Activated naive CD4-positive, alpha-beta T cell treated with anti-CD3 and anti-CD28 coated beads, Interleukin-2, amount 50 U/mL, for 72 hours (primary cell): ENCODE measurements around the gene HYAL2. TPM values are rescaled to one million over a fixed set of nuclear protein-coding genes. Genes with fewer than 3 reads are reported as not detected.

Source experiments
- ATAC-seq, 2 donors: fragments of 150-1000 bp; cut with Tn5 transposase; 2 replicates each; pipeline ENCODE4 v1.10.0; 2021; ENCODE audit warnings: mild to moderate bottlenecking in 2 of 2, moderate library complexity in 2 of 2
- DNase-seq, 2 donors: peaks; one replicate each; pipeline ENCODE4 v3.0.0; 2021 to 2022; ENCODE audit warnings: low spot score in 2 of 2
- H3K27ac Mint-ChIP-seq, 2 donors: one replicate each; pipeline ENCODE4 v1.8.0; 2022; ENCODE audit warnings: mild to moderate bottlenecking in 2 of 2, mixed read lengths in 2 of 2
- H3K36me3 Mint-ChIP-seq, 2 donors: one replicate each; pipeline ENCODE4 v1.8.0; 2022; ENCODE audit warnings: mixed read lengths in 2 of 2
- H3K9me3 Mint-ChIP-seq, 2 donors: one replicate each; pipeline ENCODE4 v1.8.0; 2022; ENCODE audit warnings: mixed read lengths in 2 of 2
- total RNA-seq, 2 donors: library from RNA; stranded (reverse); gene quantifications; one replicate each; pipeline ENCODE4 v1.2.3, GENCODE V29; 2022

The HYAL2 gene
- total RNA-seq, 2 donors from 2014 or later = 4.2 to 6.1 TPM

DNA sequence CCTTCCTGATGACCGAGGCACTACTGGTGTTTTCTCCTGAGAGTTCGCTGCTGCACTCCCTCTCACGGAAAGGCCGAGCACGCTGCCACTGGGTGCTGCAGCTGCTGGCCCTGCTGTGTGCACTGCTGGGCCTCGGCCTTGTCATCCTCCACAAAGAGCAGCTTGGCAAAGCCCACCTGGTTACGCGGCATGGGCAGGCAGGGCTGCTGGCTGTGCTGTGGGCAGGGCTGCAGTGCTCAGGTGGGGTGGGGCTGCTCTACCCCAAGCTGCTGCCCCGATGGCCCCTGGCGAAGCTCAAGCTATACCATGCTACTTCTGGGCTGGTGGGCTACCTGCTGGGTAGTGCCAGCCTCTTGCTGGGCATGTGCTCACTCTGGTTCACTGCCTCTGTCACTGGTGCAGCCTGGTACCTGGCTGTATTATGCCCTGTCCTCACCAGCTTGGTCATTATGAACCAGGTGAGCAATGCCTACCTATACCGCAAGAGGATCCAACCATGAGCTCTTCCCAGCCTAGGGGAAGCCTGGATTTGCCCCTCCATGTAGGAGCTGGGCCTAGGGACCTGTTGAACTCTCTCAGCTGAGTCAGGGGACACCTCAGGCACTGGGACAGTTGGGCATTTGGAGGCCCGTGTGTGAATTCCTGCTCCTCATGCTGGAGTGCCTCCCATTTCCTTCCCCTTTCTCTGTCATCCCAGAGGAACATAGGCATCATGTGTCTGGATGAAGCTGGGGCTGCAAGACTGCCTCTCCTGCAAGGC lies 30.9 kb upstream of the HYAL2 start:
- DNase-seq (no peak), ATAC-seq (no peak)
- no peaks in the 10 kb centered on the region for H3K9me3 Mint-ChIP-seq
- peak overlapping the region in 1 of 2 donors; percentile 81 for H3K27ac Mint-ChIP-seq
- peaks cover 16 to 25% of the 10 kb centered on the region in 2 donors for H3K36me3 Mint-ChIP-seq

DNA sequence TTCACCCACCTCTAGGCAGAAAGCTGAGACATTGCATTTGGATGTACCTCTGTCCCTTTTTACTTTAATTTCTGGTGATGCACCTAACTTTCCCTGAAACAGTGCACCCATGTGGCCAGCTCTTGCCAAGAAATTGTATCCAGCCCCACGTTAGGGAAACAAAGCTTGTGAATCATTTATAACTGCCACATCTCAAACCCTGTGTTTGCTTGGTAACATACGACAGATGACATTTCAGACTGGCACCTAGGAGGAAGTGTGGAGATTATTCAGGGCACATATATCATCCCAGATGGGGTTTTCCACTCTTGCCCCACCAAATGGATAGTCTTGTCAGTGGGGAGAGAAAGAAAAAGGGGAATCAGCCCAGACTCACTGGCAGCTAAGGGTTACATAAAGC lies 30.2 kb upstream of the HYAL2 start:
- no peak for DNase-seq
- Mint-ChIP-seq H3K9me3 (no peaks in the 10 kb centered on the region), H3K27ac (peak overlapping the region in 1 of 2 donors; percentile 81), H3K36me3 (peaks cover 10 to 19% of the 10 kb centered on the region in 2 donors)
- ATAC-seq = no peak

DNA sequence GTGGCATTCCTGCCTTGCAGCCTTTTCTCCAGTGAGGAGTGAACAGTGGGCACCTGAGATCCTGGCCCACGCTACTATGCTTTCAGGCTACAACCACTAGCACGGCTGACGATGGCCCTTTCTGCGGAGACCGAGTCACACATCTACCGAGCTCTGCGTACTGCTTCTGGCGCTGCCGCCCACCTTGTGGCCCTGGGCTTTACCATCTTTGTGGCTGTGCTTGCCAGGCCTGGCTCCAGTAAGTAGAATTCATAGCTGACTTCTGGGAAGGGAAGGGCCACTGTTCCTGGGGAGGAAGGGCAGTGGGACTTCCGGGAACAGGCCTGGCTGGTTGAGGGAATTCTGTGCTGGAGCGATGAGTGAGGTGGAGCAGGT lies 28.8 kb upstream of the HYAL2 start:
- DNase-seq (no peak), ATAC-seq (peak in 1 of 2 donors; percentile 0)
- Mint-ChIP-seq H3K36me3 (peaks cover 8 to 18% of the 10 kb centered on the region in 2 donors), H3K27ac (peak overlapping the region; percentile 96), H3K9me3 (no peaks in the 10 kb centered on the region)

- DNase-seq (peak; percentile 98 to 100), ATAC-seq (peak; percentile 91 to 92)
- peaks cover 8 to 18% of the 10 kb centered on the region in 2 donors for H3K36me3 Mint-ChIP-seq
- H3K9me3 Mint-ChIP-seq = no peaks in the 10 kb centered on the region
- peak within 1 kb of the TSS; percentile 96 for H3K27ac Mint-ChIP-seq
Measured at GRCh38 chr3:50350527-50351322, 28.2 kb upstream of the HYAL2 start, which contains the start of the genes CYB561D2 and NPRL2. Gene CYB561D2 (plus strand): TSS chr3:50350862. CDS start chr3:50351434, 572 bp downstream. Gene NPRL2 (minus strand): TSS chr3:50350775. CDS start chr3:50350652, 123 bp downstream.

DNA sequence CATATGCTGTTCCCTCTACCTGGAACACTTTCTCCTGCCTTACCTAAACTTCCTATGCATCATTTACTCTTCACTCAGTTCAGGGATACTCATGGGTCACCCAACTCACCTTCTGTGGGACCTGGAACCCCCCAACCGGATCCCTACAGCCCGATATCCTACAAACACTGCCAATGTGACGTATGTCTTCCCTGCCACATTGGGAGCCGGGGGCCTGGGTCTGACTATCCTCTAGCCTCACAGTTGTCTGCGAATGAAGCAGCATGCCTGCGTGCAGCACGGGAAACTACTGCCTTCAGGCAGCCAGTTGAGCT lies 27.6 kb upstream of the HYAL2 start:
- peaks cover 8 to 18% of the 10 kb centered on the region in 2 donors for H3K36me3 Mint-ChIP-seq
- ATAC-seq = no peak
- peak overlapping the region; percentile 96 for H3K27ac Mint-ChIP-seq
- H3K9me3 Mint-ChIP-seq = no peaks in the 10 kb centered on the region
- no peak for DNase-seq

GRCh38 chr3:50347187-50347813 lies 24.8 kb upstream of the HYAL2 start:
- Mint-ChIP-seq H3K36me3 (peaks cover 8 to 18% of the 10 kb centered on the region in 2 donors), H3K27ac (peak overlapping the region; percentile 25 to 50), H3K9me3 (no peaks in the 10 kb centered on the region)
- DNase-seq (peak in 1 of 2 donors; percentile 70), ATAC-seq (no peak)

DNA sequence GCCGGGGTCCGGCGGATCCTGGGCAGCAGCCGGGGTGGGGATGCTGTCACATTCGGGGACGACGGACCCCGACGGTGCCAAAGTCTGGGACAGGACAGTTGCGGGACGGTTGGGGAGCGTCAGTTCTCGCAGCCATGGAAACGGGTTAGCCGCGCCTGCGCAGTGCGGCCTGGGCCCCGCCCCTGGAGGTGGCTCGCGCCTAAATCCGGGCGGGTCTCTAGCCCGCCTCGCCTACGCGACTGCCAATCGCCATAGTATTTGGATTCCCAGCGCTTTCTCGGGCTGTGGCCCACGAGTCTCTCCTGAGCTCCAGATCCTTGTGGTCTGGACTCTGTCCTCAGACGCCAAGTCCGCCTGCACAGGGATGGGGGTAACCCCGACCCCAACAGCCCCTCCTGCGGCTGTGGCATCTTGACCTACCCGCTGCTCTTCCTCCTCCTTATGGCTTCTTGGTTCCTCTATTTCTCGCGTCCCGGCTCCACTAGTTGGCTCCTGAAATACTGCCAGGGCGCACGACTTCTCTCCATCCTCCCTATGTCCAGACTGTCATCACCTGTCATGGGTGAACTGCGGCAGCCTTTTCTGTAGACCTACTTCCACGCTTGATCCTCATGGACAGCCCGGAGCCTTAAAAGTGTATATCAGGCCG lies 23.2 kb upstream of the HYAL2 start, which contains the start of gene ZMYND10:
ZMYND10 (minus strand) TSS at position 147 of the 649 bp plus-strand sequence. CDS start 153 bp downstream, outside the sequence.
- H3K27ac Mint-ChIP-seq = peak within 1 kb of the TSS; percentile 29 to 55
- ATAC-seq = peak; percentile 20 to 61
- DNase-seq = peak; percentile 78 to 88
- peaks cover 8% of the 10 kb centered on the region in 2 donors for H3K36me3 Mint-ChIP-seq
- no peaks in the 10 kb centered on the region for H3K9me3 Mint-ChIP-seq

- no peaks in the 10 kb centered on the region for H3K9me3 Mint-ChIP-seq
- H3K36me3 Mint-ChIP-seq = peaks cover 3 to 5% of the 10 kb centered on the region in 2 donors
- no peak for ATAC-seq
- no peak for DNase-seq
- H3K27ac Mint-ChIP-seq = no peak overlapping the region
Measured at GRCh38 chr3:50345008-50345407, 22.5 kb upstream of the HYAL2 start.

DNA sequence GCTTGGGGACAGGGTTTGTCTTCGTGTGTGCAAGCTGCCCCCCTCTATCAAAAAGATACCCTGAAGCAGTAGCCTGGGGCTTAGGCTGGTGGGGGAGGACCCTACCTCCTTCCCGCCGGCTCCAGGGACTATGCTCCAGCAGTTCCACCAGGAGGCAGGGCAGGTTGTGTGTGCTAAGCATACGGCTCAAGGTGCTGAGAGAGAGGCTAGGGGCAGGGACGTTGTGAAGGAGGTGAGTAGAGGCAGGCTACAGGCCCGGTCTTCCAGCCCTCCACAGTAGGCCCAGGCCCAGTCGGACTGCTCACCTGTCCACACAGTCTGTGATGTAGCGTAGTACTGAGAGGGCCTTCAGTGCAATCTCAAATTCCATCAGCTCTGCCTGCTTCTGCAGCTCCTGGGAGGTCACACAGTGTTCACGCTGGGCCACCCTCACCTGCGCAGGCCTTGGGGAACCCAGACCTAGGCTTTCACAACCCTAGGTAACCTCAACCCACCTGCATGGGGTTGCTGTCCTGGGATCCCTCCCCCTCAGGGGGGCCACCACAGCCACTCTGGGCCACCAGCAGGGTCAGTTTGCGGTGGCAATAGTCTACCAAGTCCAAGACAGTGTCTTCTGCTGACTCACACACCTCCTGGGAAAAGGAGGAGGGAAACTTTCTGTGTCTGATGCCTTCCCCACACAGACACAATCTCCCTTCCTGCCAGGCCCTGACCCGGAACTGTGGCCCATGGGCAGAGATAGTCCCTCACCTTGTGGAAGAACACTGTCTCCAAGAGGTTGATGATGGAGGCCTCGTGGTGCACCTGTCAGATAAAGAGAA lies 20.5 kb upstream of the HYAL2 start:
- DNase-seq (no peak), ATAC-seq (no peak)
- peaks cover 21% of the 10 kb centered on the region in 2 donors for H3K36me3 Mint-ChIP-seq
- no peak overlapping the region for H3K27ac Mint-ChIP-seq
- no peaks in the 10 kb centered on the region for H3K9me3 Mint-ChIP-seq

DNA sequence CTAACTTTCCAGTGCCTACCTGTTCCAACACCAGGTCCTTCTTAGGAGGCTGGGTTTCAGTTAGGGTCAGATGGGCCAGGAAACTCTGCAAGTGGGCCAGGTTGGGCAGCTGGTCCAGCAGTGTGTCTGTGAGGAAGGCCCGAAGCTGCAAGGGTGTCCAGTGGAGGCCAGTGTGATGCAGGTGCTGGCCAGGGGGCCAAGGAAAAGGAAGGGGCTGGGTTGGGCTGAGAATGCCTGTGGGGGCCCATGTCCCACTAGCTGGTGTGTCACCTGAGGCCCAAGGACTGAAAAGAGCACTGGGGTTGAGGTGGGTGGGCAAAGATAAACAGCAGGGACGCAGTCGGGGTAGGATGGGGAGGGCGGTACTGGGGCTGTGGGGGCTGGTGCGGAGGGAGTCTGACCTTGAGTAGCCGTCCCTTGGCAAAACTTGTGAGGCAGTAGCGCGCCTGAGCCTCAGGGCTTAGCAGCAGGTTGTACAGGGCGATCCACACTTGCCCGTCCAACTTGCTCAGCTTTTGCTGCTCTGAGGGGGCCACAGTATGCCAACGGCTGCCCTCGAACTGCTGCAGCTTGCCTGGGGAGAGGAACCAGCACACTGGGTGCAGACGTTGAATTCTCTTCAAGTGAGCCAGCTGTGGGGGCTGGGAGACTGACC lies 19.6 kb upstream of the HYAL2 start:
- Mint-ChIP-seq H3K36me3 (peaks cover 25% of the 10 kb centered on the region in 2 donors), H3K9me3 (no peaks in the 10 kb centered on the region), H3K27ac (no peak overlapping the region)
- ATAC-seq = no peak
- no peak for DNase-seq

DNA sequence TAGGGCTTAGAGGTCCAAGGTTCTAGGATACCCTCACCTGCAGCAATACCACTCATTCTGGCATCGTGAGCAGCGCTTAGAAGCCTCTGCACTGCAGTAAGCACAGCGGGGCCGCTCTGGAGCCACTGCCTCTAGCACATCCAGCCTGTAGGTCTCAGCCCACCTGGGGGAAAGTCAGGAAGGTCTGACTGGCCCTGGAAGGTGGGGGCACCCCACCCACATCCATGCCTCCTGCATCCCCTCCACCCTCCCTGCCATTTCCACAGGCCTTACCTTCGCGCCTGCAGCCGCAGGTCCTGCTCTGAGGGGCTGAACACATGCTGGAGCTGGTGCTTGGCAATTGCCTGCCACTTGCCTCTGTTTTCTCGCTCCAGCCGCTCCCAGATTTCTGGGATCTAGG lies 19.0 kb upstream of the HYAL2 start:
- ATAC-seq = no peak
- H3K36me3 Mint-ChIP-seq = peaks cover 31% of the 10 kb centered on the region in 2 donors
- DNase-seq = no peak
- no peaks in the 10 kb centered on the region for H3K9me3 Mint-ChIP-seq
- H3K27ac Mint-ChIP-seq = no peak overlapping the region

DNA sequence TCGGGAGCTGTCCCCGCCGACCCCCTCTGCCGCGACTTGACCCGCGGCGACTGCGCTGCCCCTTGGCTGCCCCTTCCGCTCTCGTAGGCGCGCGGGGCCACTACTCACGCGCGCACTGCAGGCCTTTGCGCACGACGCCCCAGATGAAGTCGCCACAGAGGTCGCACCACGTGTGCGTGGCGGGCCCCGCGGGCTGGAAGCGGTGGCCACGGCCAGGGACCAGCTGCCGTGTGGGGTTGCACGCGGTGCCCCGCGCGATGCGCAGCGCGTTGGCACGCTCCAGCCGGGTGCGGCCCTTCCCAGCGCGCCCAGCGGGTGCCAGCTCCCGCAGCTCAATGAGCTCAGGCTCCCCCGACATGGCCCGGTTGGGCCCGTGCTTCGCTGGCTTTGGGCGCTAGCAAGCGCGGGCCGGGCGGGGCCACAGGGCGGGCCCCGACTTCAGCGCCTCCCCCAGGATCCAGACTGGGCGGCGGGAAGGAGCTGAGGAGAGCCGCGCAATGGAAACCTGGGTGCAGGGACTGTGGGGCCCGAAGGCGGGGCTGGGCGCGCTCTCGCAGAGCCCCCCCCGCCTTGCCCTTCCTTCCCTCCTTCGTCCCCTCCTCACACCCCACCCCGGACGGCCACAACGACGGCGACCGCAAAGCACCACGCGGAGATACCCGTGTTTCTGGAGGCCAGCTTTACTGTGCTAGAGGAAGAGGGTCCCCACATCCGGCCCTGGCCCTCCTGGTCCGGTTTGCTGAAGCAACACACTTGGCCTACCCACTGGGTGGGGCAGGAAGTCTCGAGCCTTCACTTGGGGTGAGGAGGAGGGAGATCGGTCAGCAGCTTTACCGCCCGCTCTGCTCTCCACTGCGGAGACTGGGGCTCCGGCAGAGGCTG lies 18.1 kb upstream of the HYAL2 start, which contains the start of gene RASSF1:
RASSF1 (minus strand) TSS at position 389 of the 882 bp plus-strand sequence; CDS start at position 358, 31 bp downstream.
- Mint-ChIP-seq H3K36me3 (peaks cover 38 to 39% of the 10 kb centered on the region in 2 donors), H3K9me3 (no peaks in the 10 kb centered on the region), H3K27ac (peak within 1 kb of the TSS; percentile 88 to 94)
- peak; percentile 25 to 46 for ATAC-seq
- peak; percentile 77 to 79 for DNase-seq

- DNase-seq (no peak), ATAC-seq (no peak)
- no peaks in the 10 kb centered on the region for H3K9me3 Mint-ChIP-seq
- peak overlapping the region; percentile 88 to 94 for H3K27ac Mint-ChIP-seq
- H3K36me3 Mint-ChIP-seq = peaks cover 40 to 43% of the 10 kb centered on the region in 2 donors
Measured at GRCh38 chr3:50340147-50340447, 17.6 kb upstream of the HYAL2 start.

DNA sequence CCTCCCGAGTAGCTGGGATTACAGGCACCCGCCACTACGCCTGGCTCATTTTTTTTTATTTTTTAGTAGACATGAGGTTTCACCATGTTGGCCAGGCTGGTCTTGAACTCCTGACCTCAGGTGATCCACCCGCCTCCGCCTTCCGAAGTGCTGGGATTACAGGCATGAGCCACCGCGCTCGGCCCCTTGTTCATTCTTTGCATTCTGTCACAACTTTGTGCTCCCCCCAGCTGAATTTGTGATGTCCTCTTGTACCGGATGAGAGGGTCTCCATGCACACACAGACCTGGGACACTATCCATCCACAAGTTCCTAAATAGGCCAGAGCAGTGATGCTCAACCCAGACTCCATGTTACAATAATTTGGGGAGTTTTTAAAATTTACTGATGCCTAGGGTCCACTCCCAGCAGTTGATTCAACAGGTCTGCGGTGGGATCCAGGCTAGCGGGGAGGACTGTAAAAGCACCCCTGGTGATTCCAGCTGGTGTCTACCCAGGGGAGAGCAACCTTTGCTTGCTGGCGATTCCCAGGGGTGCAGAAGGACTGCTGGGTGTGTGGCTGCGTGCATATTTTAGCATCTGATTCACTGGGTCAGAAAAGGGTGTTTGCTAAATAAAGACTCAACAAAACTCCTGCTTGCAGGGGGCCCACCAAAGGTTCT lies 17.1 kb upstream of the HYAL2 start:
- DNase-seq = no peak
- peak overlapping the region; percentile 88 to 94 for H3K27ac Mint-ChIP-seq
- no peaks in the 10 kb centered on the region for H3K9me3 Mint-ChIP-seq
- no peak for ATAC-seq
- peaks cover 40 to 44% of the 10 kb centered on the region in 2 donors for H3K36me3 Mint-ChIP-seq
